Mucosa of descending colon (tissue), 3 donors: ENCODE results near the gene CDKN2B. TPM values are rescaled to one million over a fixed set of nuclear protein-coding genes. Genes with fewer than 3 reads are reported as not detected.

Experiments
- ATAC-seq: fragments of 200-7000 bp; cut with Tn5 transposase; one replicate; pipeline ENCODE4 v1.9.1; 2020; ENCODE audit warnings: mild to moderate bottlenecking, moderate library complexity
- DNase-seq, 3 donors: peaks; one replicate each; pipeline ENCODE4 v3.0.0-alpha.2; 2020
- H3K36me3 ChIP-seq: fragments of 200-600 bp; one replicate; pipeline ENCODE4 v1.8.0; 2021; ENCODE audit warnings: low read depth, mild to moderate bottlenecking
- H3K4me1 ChIP-seq: fragments of 200-600 bp; one replicate; pipeline ENCODE4 v1.8.0; 2021; ENCODE audit warnings: low read depth, mild to moderate bottlenecking
- H3K4me3 ChIP-seq: fragments of 200-600 bp; one replicate; pipeline ENCODE4 v1.8.0; 2021; ENCODE audit warnings: mild to moderate bottlenecking
- H3K9me3 ChIP-seq: fragments of 200-600 bp; one replicate; pipeline ENCODE4 v1.8.0; 2021; ENCODE audit warnings: mild to moderate bottlenecking
- CTCF ChIP-seq: fragments of 200-600 bp; IDR thresholded peaks from one replicate; pipeline ENCODE4 v1.8.0; 2022; ENCODE audit warnings: antibody characterized with exemption, mild to moderate bottlenecking
- intact Hi-C, 2 donors: fragments of 100-400 bp; cut with DNase I in 1 of 2; cut with micrococcal nuclease in 1 of 2; formaldehyde crosslinking; loops; one replicate each; pipeline versions ENCODE4 v1.11.0 to v1.11.1; 2022; cut with DNase I, micrococcal nuclease
- total RNA-seq, 3 donors: library from RNA; stranded (reverse); fragmentation: NEBNext Ultra II Directional in 2 of 3; extraction: Animal tissue kit (Norgen Biotek cat#: 25700) in 2 of 3; gene quantifications; one replicate each; pipeline versions ENCODE4 v1.2.1 to v1.2.4, GENCODE V29; 2021 to 2023
- donor health status: DM: no; HTN: no; CAD: no; lungs with moderate emphysema.
- donor health status: DM: no; HTN: no; CAD: no.
- donor health status: DM: no; HTN: yes; CAD: no.

The CDKN2B gene
- total RNA-seq, 3 donors from 2014 or later = 64.8 to 192 (median 119) TPM

- Histone ChIP-seq H3K9me3 (no peaks in the 10 kb centered on the region), H3K4me1 (no peaks in the 10 kb centered on the region), H3K4me3 (no peak overlapping the region), H3K36me3 (no peaks in the 10 kb centered on the region)
- intact Hi-C loops = no loop called here
- no peak for TF ChIP-seq CTCF
- ATAC-seq (no peak), DNase-seq (no peak)
Observed at GRCh38 chr9:22046243-22046885, 37.3 kb upstream of the CDKN2B start.

GRCh38 chr9:22045423-22045822 is 36.3 kb upstream of the CDKN2B start:
- no peak for DNase-seq
- Histone ChIP-seq H3K4me1 (no peaks in the 10 kb centered on the region), H3K9me3 (no peaks in the 10 kb centered on the region), H3K36me3 (no peaks in the 10 kb centered on the region), H3K4me3 (no peak overlapping the region)
- intact Hi-C loops = no loop called here
- TF ChIP-seq CTCF = no peak
- no peak for ATAC-seq

GRCh38 chr9:22044583-22044982 is 35.5 kb upstream of the CDKN2B start:
- no peak for ATAC-seq
- H3K4me3 ChIP-seq = no peak overlapping the region
- H3K36me3 ChIP-seq = no peaks in the 10 kb centered on the region
- no peak for DNase-seq
- no peaks in the 10 kb centered on the region for H3K4me1 ChIP-seq
- intact Hi-C loops = loop anchor here in 1 of 2 donors (5.0 kb wide), 1 partner anchor 73 kb away; no protein-coding TSS in a partner anchor
- no peak for TF ChIP-seq CTCF
- H3K9me3 ChIP-seq = no peaks in the 10 kb centered on the region

- no peak overlapping the region for H3K4me3 ChIP-seq
- intact Hi-C loops = loop anchor here in 1 of 2 donors (5.0 kb wide), 1 partner anchor 73 kb away; no protein-coding TSS in a partner anchor
- no peaks in the 10 kb centered on the region for H3K9me3 ChIP-seq
- no peaks in the 10 kb centered on the region for H3K36me3 ChIP-seq
- DNase-seq (no peak), ATAC-seq (no peak)
- TF ChIP-seq CTCF = no peak
- peaks cover 5% of the 10 kb centered on the region for H3K4me1 ChIP-seq
Observed at GRCh38 chr9:22043928-22044327, 34.8 kb upstream of the CDKN2B start.

- DNase-seq (peak in 2 of 3 donors; percentile 52 to 91), ATAC-seq (peak; percentile 93)
- Histone ChIP-seq H3K36me3 (no peaks in the 10 kb centered on the region), H3K4me3 (no peak overlapping the region), H3K9me3 (no peaks in the 10 kb centered on the region), H3K4me1 (peaks cover 16% of the 10 kb centered on the region)
- intact Hi-C loops = loop anchor here in 1 of 2 donors (5.0 kb wide), 1 partner anchor 76 kb away; no protein-coding TSS in a partner anchor
- no peak for TF ChIP-seq CTCF
Observed at GRCh38 chr9:22041775-22042174, 32.7 kb upstream of the CDKN2B start.
